ENCODE results near the gene SIVA1.
"Not testable (repeated sequence)": the region's sequence is repeated elsewhere in the genome, so short reads cannot be mapped to it uniquely, and the experiment has no call there.

The SIVA1 gene

DNA sequence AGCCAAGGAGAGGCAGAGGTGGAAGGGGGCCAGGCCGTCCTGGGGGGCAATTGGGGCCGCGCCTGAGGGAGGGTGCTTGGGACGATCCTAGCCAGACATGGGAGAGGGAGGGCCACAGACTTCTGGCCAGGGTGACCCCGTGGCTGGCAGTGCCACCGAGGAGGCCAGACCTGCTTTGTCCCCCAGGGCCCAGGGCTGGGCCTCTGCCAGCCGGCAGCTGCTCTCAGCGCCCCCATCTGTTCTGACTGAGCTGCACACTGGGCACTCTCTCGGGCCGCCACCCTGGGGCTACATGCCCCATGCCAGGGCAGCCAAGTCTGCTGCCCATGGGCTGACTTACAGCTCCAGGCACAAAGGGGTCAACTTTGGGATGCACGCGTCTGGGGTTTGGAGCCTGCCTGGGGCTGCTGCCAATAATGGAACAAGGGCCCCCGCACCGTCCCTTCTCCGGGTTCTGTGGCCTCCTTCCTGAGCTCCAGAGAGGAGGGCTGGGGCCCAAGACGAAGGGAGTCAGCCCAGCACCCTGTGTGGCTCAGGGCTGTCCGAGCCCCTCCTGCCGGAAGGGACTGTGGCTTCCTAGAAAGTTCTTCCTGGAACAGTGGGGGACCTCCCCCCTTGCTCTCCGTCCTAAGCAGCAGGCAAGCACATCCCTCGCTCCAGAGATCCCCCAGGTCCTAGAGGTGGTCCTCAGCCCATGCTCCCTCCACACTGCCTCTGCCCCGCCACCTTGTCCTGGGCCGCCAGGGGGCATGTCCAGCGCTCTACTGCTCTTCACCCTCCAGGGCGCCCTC is 27.8 kb upstream of the SIVA1 start:
- no peak for TF ChIP-seq ZNF274 (IDR thresholded peaks at IDR 0.05; ENCODE audit: low read depth, low read length)
- no peak overlapping the region for H3K4me3 ChIP-seq (ENCODE audit: low read length)

DNA sequence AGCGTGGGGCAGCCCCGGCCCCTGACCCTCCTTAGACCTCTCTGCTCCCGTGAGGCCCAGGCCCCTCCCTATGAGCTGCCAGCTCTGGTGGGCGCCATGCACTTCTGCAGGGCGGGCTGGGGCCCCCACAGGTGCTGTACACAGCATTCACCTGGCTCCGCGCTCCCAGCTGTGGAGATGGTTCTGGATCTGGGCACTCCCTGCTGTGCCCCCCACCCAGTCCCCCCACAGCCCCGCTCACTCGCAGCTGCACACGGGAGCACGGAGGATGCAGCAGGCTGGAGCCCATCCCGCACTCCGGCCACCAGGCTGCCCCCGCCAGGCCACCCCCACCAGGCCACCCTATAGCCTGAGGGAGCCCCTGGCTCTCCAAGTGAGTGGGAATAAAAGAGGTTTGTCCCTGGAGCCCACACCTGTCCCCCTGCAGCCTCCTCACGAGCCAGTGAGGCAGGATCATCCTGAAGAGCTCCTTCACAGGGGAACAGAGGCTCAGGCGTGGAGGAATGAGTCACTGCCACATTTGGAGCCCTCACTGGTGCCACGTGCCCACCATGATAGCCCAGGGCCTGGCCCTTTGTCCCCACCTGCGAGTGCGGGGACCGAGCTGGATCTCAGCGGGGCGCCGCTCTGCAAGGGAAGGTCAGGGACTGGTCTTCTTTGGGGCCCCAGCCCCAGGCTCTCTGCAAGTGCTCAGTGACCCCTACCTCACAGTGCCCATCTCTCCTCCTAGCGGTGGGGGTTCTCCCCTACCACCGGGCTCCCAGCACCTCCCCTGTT is 27.0 kb upstream of the SIVA1 start:
- TF ChIP-seq ZNF274 (IDR thresholded peaks at IDR 0.05; ENCODE audit: low read depth, low read length), result no peak
- H3K4me3 ChIP-seq (ENCODE audit: low read length), result no peak overlapping the region

DNA sequence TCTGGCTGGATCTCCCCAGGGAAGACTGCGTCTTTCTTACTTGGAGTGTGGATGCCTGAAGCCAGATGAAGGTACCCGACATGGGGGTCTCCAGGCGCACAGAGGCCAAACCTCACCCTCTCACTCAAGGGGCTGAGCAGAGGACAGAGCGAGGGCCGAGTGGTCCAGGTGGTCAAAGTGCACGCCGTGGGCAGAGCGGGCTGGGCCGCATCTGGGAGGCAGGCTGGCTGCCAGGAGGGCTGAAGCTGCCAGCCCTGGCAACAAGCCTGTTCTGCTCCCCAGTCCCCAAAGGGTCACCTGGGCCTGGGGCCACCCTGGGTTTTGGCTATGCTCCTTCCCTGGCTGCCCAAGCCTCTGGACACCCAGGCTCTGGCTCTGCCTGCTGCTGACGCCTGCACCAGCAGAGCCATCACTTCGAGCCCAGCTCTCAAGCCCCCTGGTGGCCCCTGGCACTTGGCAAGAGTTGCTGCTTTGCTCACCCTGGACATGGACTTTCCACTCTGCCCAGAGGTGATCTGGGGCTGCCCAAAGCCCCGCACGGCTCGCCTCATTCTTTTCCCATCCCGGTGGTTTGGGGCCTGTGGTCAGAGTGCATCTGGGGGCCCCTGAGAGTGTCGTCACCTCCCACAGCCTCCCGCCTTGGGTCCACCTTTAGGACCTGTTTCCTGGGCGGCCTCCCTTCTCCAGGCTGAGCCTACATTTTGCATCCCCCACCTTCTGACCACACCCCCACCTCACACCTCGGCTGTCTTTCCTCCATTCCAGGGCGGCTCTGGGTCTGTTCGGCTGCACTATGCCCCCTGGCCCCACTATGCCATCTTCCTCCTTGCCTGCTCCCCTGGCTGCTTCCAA is 26.1 kb upstream of the SIVA1 start:
- no peak overlapping the region for H3K4me3 ChIP-seq (ENCODE audit: low read length)
- no peak for TF ChIP-seq ZNF274 (IDR thresholded peaks at IDR 0.05; ENCODE audit: low read depth, low read length)

DNA sequence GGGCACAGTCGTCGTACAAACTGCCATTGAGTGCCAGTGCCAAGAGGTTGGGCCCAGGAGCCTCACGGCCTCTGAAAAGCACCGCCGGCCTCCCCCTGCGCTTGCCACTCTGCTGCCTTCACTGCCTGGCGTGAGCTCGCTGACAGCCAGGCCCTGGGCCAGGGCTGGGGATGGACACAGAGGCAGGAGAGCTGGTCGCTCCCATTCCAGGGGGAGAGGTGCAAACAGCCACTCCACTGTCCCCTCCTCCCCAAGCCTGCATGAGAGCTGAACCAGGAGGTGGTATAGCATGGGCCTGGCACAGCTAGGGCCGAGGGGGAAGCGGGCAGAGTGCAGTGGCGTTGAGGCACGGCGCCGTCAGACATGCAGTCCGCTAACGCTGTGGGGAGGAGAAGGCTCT is 24.3 kb upstream of the SIVA1 start:
- TF ChIP-seq ZNF274 (IDR thresholded peaks at IDR 0.05; ENCODE audit: low read depth, low read length), result no peak

DNA sequence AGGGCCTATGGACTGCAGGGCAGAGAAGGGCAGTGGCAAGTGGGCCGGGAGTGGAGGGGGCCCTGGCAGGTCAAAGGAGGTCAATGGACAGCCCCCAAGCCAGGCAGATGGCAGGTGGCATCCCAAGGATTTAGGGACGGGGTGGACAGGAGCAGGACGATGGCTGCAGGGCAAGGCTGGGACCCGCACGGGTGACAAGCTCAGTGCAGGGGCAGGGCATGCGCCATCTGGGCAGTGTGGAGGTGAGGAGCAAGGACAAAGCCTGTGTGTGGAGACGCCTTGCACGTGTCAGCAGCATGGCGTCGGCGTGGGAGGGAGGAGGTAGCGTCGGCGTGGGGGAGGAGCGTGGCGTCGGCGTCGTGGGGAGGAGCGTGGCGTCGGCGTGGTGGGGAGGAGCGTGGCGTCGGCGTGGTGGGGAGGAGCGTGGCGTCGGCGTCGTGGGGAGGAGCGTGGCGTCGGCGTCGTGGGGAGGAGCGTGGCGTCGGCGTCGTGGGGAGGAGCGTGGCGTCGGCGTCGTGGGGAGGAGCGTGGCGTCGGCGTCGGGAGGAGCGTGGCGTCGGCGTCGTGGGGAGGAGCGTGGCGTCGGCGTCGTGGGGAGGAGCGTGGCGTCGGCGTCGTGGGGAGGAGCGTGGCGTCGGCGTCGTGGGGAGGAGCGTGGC is 23.6 kb upstream of the SIVA1 start:
- not testable (repeated sequence) for H3K4me3 ChIP-seq (ENCODE audit: low read length)

More for the DNA sequence above, 24.3 kb upstream of the SIVA1 start:
- no peak overlapping the region for H3K4me3 ChIP-seq (ENCODE audit: low read length)

DNA sequence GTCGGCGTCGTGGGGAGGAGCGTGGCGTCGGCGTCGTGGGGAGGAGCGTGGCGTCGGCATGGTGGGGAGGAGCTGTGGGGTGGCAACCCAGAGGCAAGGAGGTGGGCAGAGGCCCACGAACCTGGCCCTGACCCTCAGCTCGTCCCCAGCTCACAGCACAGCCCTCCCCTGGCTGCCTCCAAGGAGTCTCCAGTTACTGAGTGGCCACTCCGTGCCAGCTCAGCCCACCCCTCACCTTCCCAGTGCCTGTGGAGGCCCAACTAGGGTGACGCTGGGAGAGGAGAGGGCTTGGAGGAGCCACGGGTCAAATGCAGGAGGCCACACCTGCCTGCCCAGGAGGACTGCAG is 23.1 kb upstream of the SIVA1 start:
- no peak overlapping the region for H3K4me3 ChIP-seq (ENCODE audit: low read length)
- no peak for TF ChIP-seq ZNF274 (IDR thresholded peaks at IDR 0.05; ENCODE audit: low read depth, low read length)

DNA sequence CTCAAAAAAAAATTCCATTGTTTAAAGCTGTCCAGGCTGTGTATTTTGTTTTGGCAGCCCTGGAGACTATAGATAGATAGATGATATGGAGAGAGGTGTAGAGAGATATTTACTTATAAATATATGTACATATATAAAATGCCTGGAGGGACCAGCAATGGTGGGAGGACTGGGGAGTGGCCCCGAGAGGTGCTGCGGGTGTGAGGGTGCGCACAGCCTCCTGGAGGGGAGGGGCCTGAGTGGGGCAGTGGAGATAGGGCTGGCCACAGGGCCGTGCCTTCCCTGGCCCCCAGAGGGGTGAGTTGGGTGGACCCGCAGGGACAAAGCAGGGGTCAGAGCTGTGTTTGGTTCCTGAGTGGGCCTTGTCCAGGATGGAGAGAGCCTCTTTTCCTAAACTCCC is 22.5 kb upstream of the SIVA1 start:
- no peak overlapping the region for H3K4me3 ChIP-seq (ENCODE audit: low read length)
- no peak for TF ChIP-seq ZNF274 (IDR thresholded peaks at IDR 0.05; ENCODE audit: low read depth, low read length)

DNA sequence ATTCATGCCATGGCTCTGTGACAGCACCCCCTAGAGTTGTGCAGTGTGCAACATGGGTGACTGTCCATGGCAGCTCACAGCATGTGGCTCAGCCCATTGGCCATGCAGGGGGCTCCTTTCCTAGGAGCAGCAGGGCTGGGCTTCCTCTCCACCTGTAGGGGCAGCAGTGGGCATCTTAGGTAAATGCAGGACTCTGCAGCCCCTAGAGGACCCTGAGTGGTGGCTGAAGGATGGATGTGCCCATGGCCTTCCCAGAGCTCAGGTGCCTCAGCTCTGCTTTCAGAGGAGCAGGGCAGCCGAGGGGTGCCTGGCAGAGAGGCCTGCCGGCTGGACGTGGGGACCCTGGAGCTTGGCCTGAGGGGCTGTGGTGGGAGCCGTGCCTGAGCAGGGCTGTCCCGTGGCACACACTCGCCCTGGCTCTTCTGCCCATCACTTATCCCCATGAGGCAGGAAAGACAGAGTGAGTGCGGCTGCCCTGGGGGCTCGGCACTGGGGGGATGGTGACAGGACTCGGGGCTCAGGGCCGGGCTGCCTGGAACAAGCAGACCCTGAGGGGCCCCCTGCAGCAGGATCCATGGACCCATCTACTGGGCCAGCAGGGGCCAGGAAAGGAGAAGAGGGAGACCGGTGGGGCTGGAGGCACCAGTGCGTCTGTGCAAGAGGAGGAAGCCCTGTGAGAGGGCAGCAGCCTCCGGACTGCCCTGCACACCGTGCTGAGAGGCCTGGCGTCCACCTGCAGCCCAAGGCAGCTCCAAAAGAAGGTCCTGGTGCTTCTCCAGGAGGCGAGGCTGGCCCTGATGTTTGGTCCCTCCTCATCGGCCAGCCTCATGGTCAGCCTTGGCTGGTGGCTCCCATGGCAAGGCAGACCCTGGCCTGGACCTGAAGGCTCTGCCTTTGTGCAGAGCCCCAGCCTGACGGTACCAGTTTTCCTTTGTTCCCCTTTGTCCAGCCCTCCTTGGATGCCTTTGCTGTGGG is 21.3 kb upstream of the SIVA1 start:
- H3K4me3 ChIP-seq (ENCODE audit: low read length), result no peak overlapping the region
- no peak for TF ChIP-seq ZNF274 (IDR thresholded peaks at IDR 0.05; ENCODE audit: low read depth, low read length)

DNA sequence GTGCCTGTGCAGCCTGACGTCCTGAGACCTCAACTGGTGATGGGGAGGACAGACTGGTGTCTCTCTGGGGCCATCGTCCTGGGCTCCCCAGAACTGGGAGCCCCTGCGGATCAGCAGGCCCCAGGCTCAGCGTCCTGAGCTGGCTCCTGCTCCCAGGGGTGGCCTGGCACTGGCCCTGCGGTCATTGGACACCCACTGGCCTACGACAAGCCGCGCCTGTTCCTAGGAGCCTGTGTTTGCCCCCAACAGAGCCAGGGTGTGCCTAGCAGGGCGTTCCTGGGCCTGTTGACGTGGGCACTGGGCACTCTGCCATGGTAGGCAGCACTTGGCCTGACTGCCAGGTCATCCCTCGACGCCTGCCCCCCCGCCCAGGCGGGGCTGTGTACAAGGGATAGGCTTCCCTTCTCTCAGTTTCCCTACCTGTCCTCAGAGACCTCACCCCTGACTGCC is 20.6 kb upstream of the SIVA1 start:
- H3K4me3 ChIP-seq (ENCODE audit: low read length), result no peak overlapping the region
- no peak for TF ChIP-seq ZNF274 (IDR thresholded peaks at IDR 0.05; ENCODE audit: low read depth, low read length)

DNA sequence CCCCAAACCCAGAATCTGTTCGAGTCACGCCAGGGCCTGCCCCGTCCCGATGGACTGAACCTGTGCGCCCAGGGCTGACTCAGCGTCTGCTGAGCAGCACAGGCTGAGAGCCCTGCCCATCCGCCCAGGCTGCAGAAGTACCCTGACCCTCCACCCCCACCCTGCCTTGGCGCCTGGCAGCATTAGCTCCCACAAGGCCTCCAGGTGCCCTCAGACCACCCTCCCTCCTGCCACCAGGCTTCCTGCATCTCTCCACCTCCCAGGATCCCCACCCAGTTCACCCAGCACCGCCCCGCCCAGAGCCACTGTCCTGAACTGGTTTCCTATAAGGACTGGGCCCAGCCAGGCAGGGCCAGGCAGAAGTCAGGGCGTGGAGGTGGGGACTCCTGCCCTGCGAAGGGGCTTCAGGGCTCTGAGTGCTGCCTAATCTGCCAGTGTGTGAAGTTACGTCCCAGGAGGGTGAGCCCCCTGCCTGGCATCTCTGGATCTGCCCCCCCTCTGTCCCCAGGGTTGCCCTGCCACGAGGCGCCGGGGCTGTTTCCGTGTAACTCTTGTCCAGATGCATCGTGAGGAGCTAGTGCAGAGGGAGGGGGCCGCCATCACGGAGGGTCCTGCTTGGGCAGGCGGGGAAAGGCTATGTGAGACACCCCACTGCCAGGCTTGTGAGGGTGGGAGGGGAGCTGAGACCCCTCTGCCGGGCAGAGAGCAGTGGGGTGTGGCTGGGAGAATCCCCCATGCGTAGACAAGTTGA is 19.8 kb upstream of the SIVA1 start:
- no peak for TF ChIP-seq ZNF274 (IDR thresholded peaks at IDR 0.05; ENCODE audit: low read depth, low read length)
- no peak overlapping the region for H3K4me3 ChIP-seq (ENCODE audit: low read length)

DNA sequence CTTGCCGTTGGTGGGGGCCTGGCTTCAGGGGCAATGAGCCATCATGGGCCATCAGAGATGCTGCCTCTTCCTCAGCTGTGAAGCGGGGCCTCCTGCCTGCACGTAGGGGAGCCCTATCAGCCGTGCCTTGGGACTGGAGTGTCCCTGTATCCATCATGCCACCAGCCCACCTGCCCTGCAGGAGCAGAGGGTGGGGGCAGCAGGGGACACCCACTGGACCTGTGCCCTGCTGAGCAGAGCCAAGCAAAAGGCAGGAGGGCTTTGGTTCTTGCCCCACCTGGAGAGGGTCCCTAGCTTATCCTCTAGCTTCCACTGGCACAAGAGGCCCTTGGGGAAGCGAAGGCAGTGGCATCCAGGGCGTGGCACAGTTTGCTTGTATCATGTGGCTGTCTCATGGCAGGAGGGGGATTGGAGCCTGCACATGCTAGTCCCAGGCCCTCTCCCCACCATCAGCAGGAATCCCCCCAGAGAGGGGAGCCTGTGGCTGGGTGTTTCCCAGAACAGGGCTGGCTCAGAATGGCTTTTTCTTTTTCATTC is 18.8 kb upstream of the SIVA1 start:
- H3K4me3 ChIP-seq (ENCODE audit: low read length), result no peak overlapping the region
- TF ChIP-seq ZNF274 (IDR thresholded peaks at IDR 0.05; ENCODE audit: low read depth, low read length), result no peak

DNA sequence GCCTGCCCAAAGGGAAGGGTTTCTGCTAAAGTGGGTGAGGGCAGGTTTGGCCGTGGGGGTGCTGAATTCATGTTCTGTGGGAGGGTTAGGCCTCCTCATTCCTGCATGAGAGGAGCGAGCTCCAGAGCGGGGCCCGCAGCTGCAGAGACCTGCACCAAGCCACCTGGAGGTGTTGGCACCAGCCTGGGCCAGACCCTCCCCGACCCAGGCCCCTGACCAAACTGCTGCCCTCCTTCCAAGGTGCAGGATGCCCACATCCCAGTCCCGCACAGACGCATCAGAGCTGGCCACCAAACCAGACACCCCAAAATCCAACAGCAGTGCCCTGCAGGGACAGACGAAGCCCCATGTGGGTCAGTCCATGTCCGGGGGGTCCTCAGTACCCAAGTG is 18.4 kb upstream of the SIVA1 start:
- TF ChIP-seq ZNF274 (IDR thresholded peaks at IDR 0.05; ENCODE audit: low read depth, low read length), result no peak
- H3K4me3 ChIP-seq (ENCODE audit: low read length), result no peak overlapping the region

Data from GM08714 (cell line).